Upper lobe of right lung (tissue), 1 donor: Measurements from ENCODE around the gene ATM. TPM values are rescaled to one million over a fixed set of nuclear protein-coding genes. Genes with fewer than 3 reads are reported as not detected.

Experiments
- ATAC-seq: fragments of 200-7000 bp; cut with Tn5 transposase; one replicate; pipeline ENCODE4 v1.9.1; 2020; ENCODE audit warnings: mild to moderate bottlenecking, moderate library complexity
- DNase-seq: peaks from one replicate; pipeline ENCODE4 v3.0.0-alpha.2; 2020
- H3K27ac ChIP-seq: fragments of 200-600 bp; one replicate; pipeline ENCODE4 v1.8.0; 2022
- H3K27me3 ChIP-seq: fragments of 200-600 bp; one replicate; pipeline ENCODE4 v1.8.0; 2022; ENCODE audit warnings: mild to moderate bottlenecking
- H3K36me3 ChIP-seq: fragments of 200-600 bp; one replicate; pipeline ENCODE4 v1.8.0; 2022
- H3K4me1 ChIP-seq: fragments of 200-600 bp; one replicate; pipeline ENCODE4 v1.8.0; 2022
- H3K4me3 ChIP-seq: fragments of 200-600 bp; one replicate; pipeline ENCODE4 v1.8.0; 2022; ENCODE audit warnings: mild to moderate bottlenecking
- H3K9me3 ChIP-seq: fragments of 200-600 bp; one replicate; pipeline ENCODE4 v1.8.0; 2022
- intact Hi-C: fragments of 100-400 bp; cut with DNase I; formaldehyde crosslinking; loops from one replicate; pipeline ENCODE4 v1.11.0; 2022
- total RNA-seq: library from RNA; stranded (reverse); fragmentation: NEBNext Ultra II Directional; extraction: Animal tissue kit (Norgen Biotek cat#: 25700); gene quantifications from one replicate; pipeline ENCODE4 v1.2.1, GENCODE V29; 2021
- TF ChIP-seq, protein P1 (sequence below): fragments of 200-600 bp; IDR thresholded peaks from one replicate; pipeline ENCODE4 v1.8.0; 2022; ENCODE audit warnings: antibody characterized with exemption
- donor health status: DM: no; HTN: yes; CAD: no; lungs with severe emphysema.

Gene ATM
- total RNA-seq, 1 donor from 2014 or later: 74.0 TPM

DNA sequence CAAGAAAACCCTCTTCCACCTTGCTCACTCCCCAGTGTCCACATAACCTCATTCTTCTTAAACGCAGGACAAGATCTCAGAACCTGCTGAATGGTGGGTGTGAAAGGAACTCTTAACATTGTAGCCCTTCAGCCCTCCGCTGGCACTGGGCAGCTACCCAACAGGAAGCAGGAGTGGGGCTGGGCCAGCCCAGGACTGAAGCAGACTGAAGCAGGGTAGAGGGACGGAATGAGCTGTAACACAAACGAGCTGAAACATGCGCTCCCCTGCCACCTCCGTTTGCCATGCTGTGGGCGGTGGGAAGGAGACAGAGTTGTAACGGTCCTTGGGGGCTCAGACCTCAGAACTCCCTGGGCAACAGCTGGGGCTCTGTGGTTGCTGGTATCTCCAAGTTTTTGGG lies 24.0 kb upstream of the ATM start:
- H3K27me3 ChIP-seq: no peaks in the 10 kb centered on the region
- ATAC-seq (peak; percentile 86), DNase-seq (peak; percentile 81)
- no peaks in the 10 kb centered on the region for H3K9me3 ChIP-seq
- intact Hi-C loops: no loop called here
- no peak overlapping the region for H3K4me3 ChIP-seq
- H3K36me3 ChIP-seq: peaks cover 31% of the 10 kb centered on the region
- H3K27ac ChIP-seq: no peak overlapping the region
- peaks cover 10% of the 10 kb centered on the region for H3K4me1 ChIP-seq
- TF ChIP-seq, protein P1, sequence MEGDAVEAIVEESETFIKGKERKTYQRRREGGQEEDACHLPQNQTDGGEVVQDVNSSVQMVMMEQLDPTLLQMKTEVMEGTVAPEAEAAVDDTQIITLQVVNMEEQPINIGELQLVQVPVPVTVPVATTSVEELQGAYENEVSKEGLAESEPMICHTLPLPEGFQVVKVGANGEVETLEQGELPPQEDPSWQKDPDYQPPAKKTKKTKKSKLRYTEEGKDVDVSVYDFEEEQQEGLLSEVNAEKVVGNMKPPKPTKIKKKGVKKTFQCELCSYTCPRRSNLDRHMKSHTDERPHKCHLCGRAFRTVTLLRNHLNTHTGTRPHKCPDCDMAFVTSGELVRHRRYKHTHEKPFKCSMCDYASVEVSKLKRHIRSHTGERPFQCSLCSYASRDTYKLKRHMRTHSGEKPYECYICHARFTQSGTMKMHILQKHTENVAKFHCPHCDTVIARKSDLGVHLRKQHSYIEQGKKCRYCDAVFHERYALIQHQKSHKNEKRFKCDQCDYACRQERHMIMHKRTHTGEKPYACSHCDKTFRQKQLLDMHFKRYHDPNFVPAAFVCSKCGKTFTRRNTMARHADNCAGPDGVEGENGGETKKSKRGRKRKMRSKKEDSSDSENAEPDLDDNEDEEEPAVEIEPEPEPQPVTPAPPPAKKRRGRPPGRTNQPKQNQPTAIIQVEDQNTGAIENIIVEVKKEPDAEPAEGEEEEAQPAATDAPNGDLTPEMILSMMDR: no peak

DNA sequence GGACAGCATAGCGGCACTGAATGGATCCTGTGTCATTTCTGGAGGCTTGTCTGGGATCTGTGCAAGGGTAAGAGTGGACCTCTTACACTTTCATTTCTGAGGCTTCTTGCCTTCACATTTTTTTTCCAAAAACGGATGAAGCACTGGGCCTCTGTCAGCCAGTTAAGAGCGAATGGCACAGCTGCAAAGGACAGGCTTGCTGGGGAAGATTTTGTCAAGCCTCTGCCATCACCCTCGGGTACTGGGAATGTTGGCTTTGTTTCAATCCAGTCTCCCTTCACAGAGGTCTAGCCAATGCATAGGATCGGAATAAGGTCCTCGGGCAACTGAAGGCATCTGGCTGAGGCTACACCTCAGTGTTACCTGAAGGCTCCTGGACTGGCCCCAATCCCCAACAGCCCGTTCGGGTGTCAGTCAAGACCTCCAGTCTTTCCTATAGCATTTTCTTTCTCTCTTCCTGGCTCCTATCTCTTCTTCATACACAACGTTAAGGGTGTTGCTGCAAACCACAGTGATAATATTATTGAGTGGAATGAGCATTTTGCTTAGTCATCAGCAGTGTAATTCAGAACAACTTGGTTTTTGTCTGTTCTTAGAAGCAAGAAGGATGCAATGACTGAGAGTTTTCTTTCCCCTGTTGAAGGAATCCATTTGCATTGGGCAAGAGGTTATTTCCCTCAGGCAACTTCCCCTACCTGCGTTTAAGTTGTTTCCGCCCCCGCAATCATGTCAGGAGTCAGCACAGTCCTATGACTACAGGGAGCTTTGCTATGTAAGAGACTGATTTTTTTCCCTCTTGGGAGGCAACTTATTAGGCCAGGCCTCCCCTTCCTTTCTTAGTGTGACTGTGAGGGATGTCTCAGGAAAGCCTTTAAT lies 23.2 kb upstream of the ATM start:
- no peaks in the 10 kb centered on the region for H3K9me3 ChIP-seq
- peaks cover 22% of the 10 kb centered on the region for H3K36me3 ChIP-seq
- H3K27me3 ChIP-seq: no peaks in the 10 kb centered on the region
- no peak for DNase-seq
- H3K4me1 ChIP-seq: peaks cover 10% of the 10 kb centered on the region
- ATAC-seq: peak; percentile 80
- TF ChIP-seq, protein P1: no peak
- no peak overlapping the region for H3K27ac ChIP-seq
- intact Hi-C loops: no loop called here
- no peak overlapping the region for H3K4me3 ChIP-seq

DNA sequence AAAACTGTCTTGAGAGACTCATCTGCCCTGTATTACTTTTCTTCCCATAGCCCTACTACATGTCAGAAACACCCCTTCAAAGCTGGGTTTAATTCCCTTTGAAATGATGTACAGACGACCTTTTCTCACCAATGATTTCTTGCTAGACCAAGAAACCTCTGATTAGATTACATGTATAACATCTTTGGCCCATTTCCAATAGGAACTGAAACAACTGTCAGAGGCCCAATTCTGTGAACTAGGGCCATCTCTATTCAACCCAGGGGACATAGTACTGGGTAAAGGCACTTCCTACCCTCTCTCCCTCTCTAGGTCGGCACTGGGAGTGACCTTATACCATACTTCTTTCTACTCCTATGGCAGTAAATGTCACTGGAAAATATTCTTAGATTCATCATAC lies 19.8 kb upstream of the ATM start:
- no peaks in the 10 kb centered on the region for H3K27me3 ChIP-seq
- no peaks in the 10 kb centered on the region for H3K9me3 ChIP-seq
- intact Hi-C loops: no loop called here
- peaks cover 20% of the 10 kb centered on the region for H3K36me3 ChIP-seq
- DNase-seq: no peak
- H3K4me1 ChIP-seq: peaks cover 10% of the 10 kb centered on the region
- TF ChIP-seq, protein P1: no peak
- H3K4me3 ChIP-seq: no peak overlapping the region
- H3K27ac ChIP-seq: no peak overlapping the region
- peak; percentile 40 for ATAC-seq

DNA sequence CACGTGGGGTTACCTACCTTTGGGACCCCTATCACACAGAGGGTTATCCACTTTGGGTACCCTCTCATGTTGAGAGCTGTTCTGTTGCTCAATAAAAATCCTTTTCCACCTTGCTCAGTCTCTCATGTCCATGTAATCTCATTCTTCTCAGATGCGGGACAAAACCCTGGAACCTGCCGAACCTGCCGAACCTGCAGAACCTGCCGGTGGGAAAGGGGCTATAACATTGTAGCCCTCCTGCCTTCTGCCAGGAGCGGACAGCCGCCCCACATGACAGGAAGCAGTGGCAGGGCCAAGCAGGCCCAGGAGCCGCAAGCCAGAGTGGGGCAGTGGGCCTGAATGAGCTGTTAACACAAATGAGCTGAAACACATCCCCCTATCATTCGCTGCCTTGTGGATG lies 18.5 kb upstream of the ATM start:
- Histone ChIP-seq H3K4me1 (no peaks in the 10 kb centered on the region), H3K9me3 (no peaks in the 10 kb centered on the region), H3K36me3 (peaks cover 24% of the 10 kb centered on the region), H3K27ac (no peak overlapping the region), H3K4me3 (no peak overlapping the region), H3K27me3 (no peaks in the 10 kb centered on the region)
- intact Hi-C loops: no loop called here
- no peak for DNase-seq
- TF ChIP-seq, protein P1: no peak
- ATAC-seq: no peak

DNA sequence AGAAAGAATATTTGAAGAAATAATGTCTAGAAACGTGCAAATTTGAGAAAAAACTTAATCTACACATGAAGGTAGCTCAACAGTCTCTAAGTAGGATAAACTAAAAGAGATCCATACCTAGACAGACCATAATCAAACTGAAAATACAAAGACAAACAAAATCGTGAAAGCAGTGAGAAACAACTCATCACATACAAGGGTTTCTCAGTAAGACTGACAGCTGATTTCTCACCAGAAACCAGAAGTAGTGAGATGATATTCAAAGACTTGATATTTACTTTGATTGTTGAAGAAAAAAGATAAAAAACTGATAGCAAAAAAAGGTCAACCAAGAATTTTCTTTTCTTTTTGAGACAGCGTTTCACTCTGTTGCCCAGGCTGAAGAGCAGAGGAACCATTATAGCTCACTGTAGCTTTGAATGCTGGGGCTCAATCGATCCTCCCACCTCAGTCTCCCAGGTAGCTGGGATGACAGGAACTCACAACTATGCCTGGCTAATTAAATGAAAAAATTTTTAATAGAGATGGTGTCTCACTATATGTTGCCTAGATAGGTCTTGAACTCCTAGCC lies 17.9 kb upstream of the ATM start:
- no peak for DNase-seq
- TF ChIP-seq, protein P1: no peak
- ATAC-seq: no peak
- Histone ChIP-seq H3K27me3 (no peaks in the 10 kb centered on the region), H3K4me1 (no peaks in the 10 kb centered on the region), H3K9me3 (no peaks in the 10 kb centered on the region), H3K4me3 (no peak overlapping the region), H3K36me3 (peaks cover 27% of the 10 kb centered on the region), H3K27ac (no peak overlapping the region)
- intact Hi-C loops: no loop called here
